GM19372 (cell line): ENCODE measurements around the gene KRT13.

Experiments used
- ATAC-seq: cut with Tn5 transposase; IDR thresholded peaks from one replicate; pipeline ENCODE4 v1.9.1; 2021; ENCODE audit warnings: mild to moderate bottlenecking, low read depth, moderate library complexity; ENCODE audit not compliant: unreplicated experiment

The KRT13 gene

GRCh38 chr17:41521574-41522261, 16.3 kb upstream of the KRT13 start:
- no peak for ATAC-seq

DNA sequence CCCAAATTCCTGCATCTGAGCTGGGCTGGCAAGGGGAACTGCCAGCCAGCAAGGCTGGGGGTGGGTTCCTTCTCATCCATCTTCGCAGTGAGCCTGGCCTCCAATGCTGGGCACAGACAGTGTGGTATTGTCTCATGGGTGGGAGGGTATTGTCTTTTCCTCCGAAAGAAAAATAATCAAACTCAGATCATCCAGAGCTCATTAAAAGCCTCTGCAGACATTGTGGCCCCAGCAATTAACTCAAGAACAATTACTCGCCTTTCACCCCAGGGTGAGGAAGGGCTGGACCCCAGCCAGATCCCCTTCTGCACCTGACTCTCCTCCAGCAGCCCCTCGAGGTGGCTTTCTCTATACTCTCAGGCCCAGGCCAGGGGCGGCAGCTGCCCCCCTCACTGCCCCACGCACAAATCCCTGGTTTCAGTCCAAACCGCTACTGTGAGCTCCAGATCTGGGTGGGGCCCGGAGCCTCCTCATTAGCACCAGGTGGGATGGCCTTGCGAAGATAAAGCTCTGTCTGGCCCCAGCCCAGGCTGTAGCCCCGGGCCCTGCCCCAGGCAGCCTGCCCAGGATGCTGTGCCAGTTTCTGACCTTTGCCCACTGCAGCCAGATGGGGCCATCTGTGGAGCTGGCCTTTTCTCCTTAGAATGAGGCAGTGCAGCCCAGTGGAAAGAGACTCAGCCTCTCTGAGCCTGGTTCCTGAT, 15.6 kb upstream of the KRT13 start:
- no peak for ATAC-seq

DNA sequence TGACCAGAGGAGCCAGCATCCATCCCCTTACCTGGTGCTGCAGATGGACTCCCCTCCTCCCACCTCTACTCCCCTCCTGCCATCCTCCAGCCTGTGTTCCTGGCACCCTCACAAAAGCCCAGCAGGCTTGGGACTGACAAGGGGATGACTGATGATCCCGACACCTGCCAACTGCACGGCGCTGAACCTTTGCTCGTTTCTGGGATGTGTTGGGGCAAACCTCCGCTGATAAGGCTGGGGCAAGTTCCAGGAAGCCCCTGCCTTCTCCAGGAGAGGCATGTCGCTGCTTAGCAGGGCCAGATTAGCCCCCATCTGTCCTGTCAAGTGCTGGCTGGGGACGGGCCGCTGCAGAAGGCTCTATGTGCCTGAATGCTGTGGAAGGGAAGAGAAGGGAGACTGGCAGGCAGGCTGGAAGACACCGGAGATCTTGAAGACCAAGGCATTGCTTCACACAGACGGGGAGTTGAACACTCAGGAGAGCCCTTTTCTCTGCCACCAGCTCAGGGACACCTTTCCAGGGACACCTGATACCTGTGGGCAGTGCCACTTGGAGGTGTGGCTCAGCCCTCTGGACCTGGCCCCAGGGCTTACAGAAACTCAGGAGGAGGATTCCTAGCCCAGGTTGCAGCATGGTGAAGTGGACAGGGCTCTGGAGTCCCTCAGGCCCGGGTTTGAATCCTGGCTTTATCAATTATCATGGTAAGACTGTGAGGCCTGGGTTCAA, 14.3 kb upstream of the KRT13 start:
- ATAC-seq = no peak

DNA sequence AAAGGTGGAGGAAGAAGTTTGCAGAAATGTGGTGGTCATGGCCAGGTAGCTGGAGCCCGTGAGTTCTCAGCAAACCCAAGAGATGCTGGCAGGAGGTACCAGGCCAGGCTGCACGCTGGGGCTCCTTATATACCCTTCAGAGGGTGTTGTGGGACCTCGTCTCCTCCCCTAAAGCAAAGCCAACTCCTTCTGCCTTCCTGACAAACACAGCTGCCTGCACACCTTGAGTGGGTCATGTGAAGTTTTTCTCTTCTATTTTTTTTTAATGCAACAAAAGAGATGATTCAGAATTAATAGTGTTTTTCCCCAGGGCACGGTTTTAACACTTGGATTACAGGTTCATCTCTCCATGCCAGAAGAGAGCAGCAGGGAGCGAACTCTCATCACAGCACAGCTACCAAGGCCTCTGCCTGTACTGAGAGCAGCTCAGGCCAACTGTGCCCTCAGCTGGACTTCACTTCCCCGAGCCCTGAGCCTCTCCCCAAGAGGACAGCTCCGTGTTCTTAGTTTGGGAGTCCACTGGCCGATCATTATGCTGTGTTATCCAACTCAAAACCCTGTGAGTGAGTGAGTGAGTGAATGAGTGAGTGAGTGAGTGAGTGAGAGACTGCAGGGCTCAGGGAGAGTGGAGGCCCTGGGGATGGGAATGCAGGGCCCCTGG, 13.5 kb upstream of the KRT13 start, which contains the start of gene KRT15:
KRT15 (minus strand) TSS at position 102 of the 661 bp plus-strand sequence; CDS start at position 39, 63 bp downstream.
- ATAC-seq = no peak

- no peak for ATAC-seq
Measured at GRCh38 chr17:41518031-41518430, 12.6 kb upstream of the KRT13 start.

DNA sequence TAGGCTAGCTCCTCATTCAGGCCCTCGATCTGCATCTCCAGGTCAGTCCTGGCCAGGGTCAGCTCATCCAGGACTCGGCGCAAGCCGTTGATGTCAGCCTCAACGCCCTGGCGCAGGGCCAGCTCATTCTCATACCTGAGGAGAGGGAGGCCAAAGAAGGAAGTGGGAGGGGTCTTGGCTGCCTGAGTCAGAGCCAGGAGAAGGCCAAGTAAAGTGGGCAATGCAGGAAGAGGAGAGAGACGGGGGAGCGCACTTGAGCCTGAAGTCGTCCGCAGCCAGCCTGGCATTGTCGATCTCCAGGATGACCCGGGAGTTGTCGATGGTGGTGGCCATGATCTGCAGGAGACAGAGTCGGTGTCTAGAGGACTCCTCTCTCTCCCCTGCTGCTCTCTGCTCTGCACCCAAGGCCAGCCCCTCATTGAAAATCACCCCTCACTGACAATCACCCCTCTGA, 11.4 kb upstream of the KRT13 start:
- ATAC-seq = no peak

DNA sequence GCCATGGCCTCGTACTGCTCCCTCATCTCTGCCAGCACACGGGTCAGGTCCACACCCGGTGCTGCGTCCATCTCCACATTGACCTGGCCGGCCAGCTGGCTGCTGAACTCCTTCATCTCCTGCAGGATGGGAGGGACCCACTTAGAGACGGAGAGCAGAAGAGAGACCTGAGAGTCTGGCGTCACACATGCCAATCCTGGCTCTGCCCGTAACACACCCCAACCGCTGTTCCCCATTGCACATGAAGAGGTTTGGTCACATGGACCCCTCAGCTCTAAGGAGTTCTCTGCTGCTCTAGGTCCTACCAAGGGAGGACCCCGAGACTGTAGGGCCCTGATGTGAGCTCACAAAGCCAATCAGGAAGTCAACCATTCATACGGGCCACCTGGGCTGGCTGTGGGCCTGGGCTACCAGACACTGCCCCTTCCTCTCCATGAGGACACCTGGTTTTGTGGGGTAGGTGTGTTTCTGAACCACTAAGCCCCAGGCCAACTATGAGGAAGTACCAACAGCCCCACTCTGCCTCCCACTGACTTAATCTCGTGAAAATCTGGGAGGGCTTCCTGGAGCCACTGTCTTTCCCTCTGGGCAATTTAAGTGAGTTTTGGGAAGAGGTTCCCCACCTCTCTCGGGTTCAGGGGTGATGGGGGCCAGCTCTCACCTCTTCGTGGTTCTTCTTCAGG, 10.9 kb upstream of the KRT13 start:
- no peak for ATAC-seq

DNA sequence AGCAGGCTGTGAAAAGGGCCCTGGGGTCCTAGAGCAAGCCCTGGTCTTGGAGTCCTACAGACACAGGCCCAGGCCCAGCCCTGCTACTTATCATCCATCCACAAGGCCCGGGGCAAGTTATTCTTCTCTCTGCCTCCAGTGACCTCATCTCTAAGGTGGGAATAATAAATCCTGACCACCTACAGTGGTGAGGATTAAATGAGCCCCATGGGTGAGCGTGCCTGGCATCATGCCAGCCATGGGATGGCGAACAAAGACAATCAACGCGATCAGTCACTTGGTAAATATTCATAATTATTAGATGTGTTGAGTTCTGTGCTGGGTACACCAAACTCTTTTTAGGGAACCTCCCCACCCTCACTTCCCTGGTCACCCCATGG, 7.7 kb upstream of the KRT13 start:
- no peak for ATAC-seq

GRCh38 chr17:41512546-41513167, 7.2 kb upstream of the KRT13 start:
- ATAC-seq = no peak

DNA sequence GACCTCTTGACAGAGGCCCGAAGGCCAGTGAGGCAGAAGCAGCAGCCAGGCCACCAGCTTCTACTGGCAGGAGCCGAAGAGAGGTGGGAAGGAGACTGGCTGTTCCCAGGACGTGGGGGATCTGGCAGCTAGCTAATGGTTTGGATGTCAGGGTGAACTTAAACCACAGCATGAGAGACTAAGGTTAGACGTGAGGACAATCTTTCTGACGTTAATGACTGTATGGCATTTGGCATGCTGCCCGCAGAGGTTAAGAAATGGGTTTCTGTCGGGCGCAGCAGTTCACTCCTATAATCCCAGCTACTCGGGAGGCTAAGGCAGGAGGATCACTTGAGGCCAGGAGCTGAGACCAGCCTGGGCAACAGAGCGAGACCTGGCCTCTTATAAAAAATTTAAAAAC, 6.3 kb upstream of the KRT13 start:
- no peak for ATAC-seq

- ATAC-seq = no peak
Measured at GRCh38 chr17:41511116-41511515, 5.7 kb upstream of the KRT13 start.

DNA sequence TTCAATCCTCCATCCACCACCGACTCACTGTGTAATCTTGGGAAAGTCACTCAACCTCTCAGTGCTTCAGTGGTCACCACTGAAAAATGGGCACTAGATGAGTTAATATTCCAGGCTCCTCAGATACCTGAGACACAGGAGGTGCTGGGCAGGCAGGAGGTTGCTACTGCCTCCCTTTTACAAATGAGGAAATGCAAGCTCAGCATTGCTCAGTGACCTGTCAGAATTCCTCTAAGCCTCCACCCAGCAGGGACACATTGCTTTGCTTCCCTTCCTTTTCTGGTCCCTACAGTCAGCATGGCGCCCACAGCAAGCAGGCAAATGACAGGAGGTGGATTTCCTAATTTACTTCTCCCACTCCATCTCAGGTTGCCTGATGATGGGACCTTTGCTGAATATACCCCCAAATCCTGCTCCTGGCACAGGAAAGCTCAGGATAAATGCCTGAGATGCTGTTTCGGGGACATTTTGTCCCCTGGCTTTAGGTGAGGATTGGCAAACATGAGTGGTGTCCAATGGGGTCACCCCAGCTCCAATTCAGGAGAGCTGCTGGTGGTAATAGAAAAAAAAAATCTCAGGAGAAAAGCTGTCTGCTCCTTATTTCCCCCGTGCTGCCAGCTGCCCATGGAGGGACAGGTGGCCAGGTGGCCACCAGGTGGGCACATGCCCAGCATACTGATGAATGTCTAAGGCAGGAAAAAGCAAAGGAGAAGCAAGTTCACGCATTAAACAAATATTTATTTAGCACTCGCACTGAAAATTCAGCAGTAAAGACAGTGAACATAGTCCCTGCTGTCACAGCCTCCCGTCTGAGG, 5.0 kb upstream of the KRT13 start:
- no peak for ATAC-seq

GRCh38 chr17:41507315-41507880, 2.0 kb upstream of the KRT13 start:
- no peak for ATAC-seq

GRCh38 chr17:41505809-41506767, 676 bp upstream of the KRT13 start:
- no peak for ATAC-seq

- ATAC-seq = no peak
Measured at GRCh38 chr17:41504246-41504977, 1.0 kb downstream of the KRT13 start.

DNA sequence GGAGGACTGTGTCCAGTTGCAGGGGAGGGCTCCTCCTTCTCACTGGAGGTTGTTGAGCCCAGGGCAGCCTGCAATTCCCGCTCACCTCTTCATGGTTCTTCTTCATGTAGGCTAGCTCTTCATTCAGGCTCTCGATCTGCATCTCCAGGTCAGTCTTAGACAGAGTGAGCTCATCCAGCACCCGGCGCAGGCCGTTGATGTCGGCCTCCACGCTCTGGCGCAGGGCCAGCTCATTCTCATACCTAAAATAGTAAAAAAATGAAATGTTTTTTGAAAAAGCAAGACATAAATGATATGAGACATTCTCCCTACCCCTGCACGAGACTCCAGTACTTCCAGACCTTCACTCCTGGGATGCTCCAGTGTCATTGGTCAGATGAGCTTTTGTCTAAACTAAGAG, 2.2 kb downstream of the KRT13 start:
- ATAC-seq = no peak
